ENCODE results near the gene RGS6.
A peak's percentile ranks its signal among the peaks of the same experiment; 100 is the strongest.
"Not testable (repeated sequence)": the region's sequence is repeated elsewhere in the genome, so short reads cannot be mapped to it uniquely, and the experiment has no call there.

RGS6 gene

DNA sequence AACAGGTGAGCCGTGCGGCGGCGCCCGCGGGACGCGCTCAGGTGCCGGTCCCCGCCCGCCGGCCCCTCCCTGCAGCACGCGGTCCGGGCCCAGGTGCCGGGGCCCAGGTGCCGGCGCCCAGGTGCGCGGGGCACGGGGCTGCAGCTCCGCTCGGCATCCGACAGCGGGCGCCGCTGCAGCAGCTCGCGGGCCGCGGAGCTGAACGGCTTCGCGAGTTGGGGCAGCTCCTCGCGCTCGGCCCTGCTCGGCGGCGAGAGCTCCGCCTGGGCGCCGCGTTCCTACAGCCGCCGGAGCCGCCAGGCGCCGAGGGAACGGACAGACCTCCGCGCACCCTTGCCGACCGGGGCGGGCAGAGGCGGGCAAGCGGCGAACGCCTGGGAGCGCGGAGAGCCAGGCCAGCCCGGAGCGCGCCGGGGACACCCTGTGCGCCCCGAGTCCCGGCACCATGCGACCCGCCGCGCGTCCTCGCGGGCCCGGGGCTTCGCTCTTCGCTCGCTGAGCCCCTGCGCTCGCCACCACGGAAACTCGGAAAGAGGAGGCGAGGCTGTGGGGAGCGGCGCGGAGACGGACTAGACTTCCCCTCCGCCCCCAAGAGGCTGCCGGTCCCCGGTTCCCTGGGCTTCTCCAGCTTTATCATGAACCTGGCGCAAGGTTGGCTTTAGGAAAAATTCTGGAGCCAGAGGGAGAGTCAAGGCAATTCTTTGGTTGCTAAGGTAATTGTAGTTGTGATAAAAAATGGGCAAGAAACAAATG, at the start of gene RGS6:
RGS6 (plus strand) TSS at position 201 of the 753 bp plus-strand sequence.
- DNase-seq (ENCODE audit: low read depth in 3 of 3, low spot score in 1 of 3): peak in 1 of 3 donors; percentile 5

DNA sequence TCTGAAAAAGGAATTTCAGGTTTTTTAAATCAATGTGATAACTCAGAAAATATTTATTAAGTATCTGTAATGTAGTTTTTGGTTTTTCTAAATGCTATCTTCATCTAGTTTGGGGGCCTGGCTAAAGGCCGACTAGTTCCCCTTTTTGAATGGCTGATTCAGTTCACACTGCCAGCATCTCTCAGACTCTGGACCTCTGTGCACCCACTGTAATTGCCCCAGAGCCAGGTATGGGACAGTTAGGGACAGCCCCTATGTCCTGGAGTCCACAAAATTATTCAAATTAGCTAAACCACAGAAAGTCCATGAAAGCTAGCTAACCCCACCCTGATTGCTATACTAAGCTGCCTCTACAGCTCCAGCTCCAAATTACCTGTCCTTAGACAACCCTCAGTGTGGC, 49.1 kb upstream of the RGS6 start:
- DNase-seq (ENCODE audit: low read depth in 3 of 3, low spot score in 1 of 3): no peak

DNA sequence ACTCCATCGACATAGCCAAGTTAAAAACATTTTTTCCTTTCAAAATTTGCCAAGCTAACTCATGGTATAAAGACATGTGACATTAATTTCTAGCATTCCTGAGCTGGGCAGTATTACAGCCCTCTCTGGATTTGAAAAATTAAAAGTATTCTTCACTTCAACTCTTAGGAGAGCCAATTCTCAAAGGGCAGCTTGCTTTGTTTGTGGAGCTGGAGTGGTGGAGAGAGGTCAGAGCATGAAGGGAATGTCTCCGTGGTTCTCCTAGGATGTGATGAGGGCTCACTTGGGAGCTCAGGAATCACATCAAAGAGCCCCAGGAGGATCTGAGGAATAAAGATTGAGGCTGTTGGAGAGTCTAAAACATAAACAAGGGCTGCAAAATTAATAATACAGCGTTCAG, 46.9 kb upstream of the RGS6 start:
- no peak for DNase-seq (ENCODE audit: low read depth in 3 of 3, low spot score in 1 of 3)

DNA sequence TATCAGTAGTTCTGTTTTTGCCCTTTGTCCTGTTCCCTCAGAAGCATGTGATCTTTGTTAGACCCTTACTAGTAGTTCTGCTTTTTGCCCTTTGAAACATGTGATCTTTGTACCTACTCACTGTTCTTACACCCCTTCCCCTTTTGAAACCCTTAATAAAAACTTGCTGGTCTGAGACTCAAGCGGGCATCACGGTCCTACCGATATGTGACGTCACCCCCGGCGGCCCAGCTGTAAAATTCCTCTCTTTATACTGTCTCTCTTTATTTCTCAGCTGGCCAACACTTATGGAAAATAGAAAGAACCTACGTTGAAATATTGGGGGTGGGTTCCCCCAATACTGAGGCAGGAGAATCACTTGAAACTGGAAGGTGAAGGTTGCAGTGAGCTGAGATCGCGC, 44.4 kb upstream of the RGS6 start:
- DNase-seq (ENCODE audit: low read depth in 3 of 3, low spot score in 1 of 3): not testable (repeated sequence)

- DNase-seq (ENCODE audit: low read depth in 3 of 3, low spot score in 1 of 3): no peak
These were observed 41.7 kb upstream of the RGS6 start for GRCh38 chr14:71890541-71890940.

DNA sequence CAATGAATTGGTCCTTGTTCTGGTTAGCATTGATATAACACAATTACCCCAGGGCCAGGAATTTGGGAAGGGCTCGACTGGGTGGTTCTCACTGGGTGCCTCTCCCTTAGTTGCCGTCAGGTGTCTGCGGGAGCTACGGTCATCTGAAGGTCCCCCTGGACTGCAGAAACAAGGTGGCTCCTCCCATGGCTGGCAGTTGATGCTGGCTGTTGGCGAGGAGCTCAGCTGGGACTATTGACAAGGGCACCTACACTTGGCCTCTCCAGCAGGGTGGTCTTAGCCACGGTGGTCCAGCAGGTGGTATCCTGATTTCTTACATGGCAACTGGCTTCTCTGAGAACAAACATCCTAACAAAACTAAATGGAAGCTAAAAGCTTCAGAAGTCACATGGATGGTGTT, 41.0 kb upstream of the RGS6 start:
- DNase-seq (ENCODE audit: low read depth in 3 of 3, low spot score in 1 of 3): no peak

DNA sequence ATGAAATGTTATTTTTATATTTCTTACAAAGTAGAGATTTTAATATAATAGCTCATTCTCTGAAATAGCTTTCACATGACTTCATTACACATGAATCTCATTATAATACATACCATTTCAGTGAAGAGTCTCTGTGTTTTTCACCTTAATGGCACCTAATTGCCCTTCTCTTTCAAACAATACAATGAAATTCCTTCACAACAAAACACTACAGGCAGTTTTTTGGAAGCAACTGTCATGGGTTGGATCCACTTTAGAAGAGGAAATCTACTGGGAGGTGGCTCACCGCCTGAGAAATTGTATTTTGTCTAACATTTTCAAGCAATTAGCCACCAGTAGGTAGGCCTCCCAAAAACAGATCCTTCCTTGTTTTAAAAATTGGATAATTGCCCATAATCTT, 40.3 kb upstream of the RGS6 start:
- no peak for DNase-seq (ENCODE audit: low read depth in 3 of 3, low spot score in 1 of 3)

DNA sequence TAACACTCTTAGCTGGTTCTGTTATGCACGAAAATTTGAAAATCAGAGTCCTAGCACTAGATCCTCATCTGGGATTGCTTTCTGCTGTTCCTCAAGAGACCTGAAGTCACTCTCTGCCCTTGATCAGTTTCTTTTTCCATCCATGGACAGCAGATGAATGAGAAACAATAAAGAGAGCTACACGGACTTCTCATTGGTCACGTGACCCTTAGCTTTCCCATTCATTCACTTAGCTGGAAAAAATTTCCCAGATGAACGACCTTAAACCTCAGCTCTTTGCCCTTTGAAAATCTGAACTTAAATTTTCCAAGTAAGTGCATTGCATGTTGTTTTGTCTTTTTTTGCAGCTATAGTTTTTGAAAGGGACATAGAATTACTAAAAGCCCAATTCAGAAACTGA, 27.2 kb upstream of the RGS6 start:
- DNase-seq (ENCODE audit: low read depth in 3 of 3, low spot score in 1 of 3): no peak

DNA sequence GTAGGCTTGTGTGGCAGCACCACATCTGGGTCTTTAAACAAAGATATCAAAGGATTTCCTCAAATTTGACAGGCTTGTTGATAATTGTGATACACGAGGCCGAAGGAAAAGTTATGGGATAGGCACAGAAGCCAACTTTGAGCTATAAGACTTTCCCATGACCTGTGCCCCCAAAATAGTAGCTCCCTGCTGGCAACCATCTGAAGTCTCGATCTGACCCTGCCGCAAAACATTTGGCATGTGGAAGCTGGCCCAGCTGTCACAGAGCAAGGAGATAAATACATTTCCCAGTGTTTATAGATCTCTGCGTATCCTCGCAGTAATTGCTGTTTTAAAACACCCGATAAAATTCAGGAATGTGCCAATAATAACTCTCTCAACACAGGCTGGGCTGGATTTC, 26.4 kb upstream of the RGS6 start:
- DNase-seq (ENCODE audit: low read depth in 3 of 3, low spot score in 1 of 3): no peak

DNA sequence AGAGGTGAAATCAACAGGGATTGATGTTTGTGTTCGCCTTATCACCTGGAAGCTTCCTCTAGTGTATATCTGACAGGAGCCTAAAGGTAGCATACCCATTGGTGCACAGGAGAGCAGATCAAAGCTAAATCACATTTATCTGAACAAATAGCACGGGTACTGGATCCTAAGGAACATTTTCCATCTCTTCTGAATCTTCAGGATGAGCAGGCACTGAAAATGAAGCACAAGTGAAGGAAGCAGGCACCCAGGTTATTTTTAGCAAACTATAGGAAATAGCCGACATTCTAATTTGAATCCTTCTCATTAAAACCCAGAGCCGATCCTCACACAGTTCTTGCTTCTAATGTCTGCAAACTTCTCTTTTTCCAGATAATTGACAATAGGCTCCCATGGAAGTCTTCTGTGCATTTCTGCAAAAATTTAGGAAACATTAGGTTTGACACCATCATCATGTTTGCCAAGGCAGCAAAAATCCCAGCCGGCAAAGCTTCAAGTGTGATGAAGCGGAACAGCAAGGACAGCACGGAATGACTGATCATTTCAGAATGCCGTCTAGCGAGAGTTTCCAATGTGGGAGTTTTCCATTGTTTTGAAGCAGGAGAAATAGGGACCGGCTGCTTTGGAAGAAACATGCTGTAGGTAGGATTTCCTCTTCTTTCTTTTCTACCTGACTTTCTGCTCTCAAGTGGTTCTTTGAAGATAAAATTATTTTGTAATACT, 24.3 kb upstream of the RGS6 start:
- no peak for DNase-seq (ENCODE audit: low read depth in 3 of 3, low spot score in 1 of 3)

GRCh38 chr14:71911669-71912068, 20.6 kb upstream of the RGS6 start:
- no peak for DNase-seq (ENCODE audit: low read depth in 3 of 3, low spot score in 1 of 3)

DNA sequence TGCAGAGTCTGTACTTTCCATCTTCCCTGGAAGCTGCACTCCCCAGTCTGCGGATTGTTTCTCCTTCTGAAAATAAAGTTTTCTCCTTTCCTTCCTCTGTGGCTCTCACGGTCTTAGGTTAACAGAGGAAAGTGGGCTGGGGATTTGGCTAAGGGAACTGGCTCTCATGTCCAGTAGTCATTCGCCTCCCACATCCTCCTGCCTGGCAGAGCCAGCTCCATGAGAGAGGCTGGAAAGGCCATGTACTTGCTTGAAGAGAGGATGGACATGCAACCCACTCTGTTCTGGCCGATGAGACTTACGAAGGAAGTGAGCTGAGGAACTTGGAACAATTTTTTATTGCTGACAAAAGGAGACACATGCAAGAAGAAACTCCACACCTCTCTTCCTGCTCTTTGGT, 18.9 kb upstream of the RGS6 start:
- DNase-seq (ENCODE audit: low read depth in 3 of 3, low spot score in 1 of 3): no peak

- DNase-seq (ENCODE audit: low read depth in 3 of 3, low spot score in 1 of 3): no peak
These were observed 13.3 kb upstream of the RGS6 start for GRCh38 chr14:71918955-71919354.

DNA sequence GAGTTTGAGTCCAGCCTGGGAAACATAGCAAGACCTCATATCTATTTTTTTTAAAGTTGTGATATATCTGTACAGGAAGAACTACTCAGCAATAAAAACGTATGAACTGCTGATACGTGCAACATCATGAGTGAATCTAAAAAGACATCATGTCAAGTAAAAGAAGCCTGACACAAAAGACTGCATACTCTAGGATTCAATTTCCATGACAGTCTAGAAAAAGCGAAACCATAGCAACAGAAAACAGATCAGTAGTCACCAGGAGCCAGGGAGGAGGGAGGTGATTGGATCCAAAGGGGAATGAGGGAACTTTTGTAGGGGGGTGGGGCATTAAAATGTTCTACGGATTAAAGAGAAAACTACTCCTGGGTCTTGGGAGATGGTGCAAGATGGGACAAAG, 8.7 kb upstream of the RGS6 start:
- no peak for DNase-seq (ENCODE audit: low read depth in 3 of 3, low spot score in 1 of 3)

DNA sequence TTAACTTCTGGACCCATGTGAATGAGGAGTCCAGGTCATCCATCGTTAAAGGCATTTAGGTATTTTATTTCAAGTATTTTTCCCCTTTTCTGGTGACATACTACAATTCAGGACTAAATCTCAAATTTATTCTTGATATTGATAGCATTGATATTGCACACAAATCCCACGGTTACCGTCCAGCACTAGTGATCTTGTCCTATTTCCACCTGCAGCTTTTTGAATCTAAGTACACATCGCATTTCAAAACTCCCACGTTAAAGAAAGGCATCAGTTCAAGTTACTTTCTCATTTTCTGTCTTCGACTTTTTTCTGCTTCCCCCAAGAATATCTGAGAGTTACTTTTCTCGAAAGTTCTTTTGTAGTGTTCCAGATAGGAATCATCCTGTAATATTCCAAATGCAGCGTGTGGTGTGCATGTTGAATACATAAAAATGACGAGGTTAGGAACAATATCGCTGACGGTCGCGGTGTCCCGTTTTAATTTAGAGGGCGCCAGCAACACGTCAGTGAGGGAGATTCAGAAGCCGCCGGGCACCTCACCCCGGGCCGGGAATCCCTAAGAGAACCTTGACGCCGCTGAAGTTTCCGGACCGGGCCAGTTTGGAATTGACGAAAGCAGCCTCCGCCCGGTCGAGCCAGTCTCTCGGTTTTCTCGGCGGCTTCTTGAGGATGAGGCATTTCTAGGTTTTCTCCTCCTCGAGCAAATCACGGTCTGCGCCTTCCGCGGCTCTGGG, 569 bp upstream of the RGS6 start:
- no peak for DNase-seq (ENCODE audit: low read depth in 3 of 3, low spot score in 1 of 3)

- no peak for DNase-seq (ENCODE audit: low read depth in 3 of 3, low spot score in 1 of 3)
These were observed 865 bp downstream of the RGS6 start for GRCh38 chr14:71933001-71933587.

GRCh38 chr14:71938273-71938672, 6.0 kb downstream of the RGS6 start:
- not testable (repeated sequence) for DNase-seq (ENCODE audit: low read depth in 3 of 3, low spot score in 1 of 3)

DNA sequence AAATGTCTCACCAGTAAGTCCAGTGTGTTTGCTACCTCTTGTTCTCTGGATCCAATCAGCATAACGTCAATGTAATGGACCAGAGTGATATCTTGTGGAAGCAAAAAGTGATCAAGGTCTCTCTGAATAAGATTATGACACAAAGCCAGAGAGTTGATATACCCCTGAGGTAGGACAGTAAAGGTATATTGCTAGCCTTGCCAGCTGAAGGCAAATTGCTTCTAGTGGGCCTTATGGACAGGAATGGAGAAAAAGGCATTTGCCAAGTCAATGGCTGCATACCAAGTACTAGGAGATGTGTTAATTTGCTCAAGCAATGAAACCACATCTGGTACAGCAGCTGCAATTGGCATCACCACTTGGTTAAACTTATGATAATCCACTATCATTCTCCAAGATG, 7.1 kb downstream of the RGS6 start:
- DNase-seq (ENCODE audit: low read depth in 3 of 3, low spot score in 1 of 3): not testable (repeated sequence)

DNA sequence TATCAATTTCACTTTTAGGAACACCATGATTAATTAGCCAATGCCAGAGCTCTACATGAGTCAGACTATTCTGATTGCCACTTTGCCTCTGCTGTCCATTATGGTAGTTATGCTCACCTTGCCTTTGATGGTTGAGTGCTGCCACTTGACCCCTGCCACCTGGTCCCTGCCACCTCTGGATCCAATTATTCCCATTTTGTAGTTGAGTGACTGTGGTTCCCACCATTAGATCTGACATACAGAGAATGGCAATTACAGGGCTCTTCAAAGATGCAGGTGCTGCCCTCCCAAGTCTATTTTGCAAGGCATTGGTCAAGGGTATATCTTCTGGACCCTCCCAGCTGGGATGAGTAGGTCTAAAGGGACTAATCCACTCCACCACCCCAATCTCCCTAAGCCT, 8.3 kb downstream of the RGS6 start:
- not testable (repeated sequence) for DNase-seq (ENCODE audit: low read depth in 3 of 3, low spot score in 1 of 3)

DNA sequence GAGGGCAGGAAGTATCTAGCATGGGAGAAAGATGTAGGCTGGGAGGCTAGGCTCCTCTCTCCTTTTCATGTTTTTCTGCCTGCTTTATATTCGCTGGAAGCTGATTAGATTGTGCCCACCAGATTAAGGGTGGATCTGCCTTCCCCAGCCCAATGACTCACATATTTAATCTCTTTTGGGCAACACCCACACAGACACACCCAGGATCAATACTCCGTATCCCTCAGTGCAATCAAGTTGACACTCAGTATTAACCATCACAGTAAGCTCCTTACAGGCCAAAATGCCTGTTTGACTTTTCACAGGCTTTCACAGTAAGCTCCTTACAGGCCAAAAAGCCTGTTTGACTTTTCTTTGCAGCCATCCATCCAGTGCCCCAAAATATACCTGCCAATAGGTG, 9.4 kb downstream of the RGS6 start:
- not testable (repeated sequence) for DNase-seq (ENCODE audit: low read depth in 3 of 3, low spot score in 1 of 3)

GRCh38 chr14:71942904-71943694, 10.9 kb downstream of the RGS6 start:
- no peak for DNase-seq (ENCODE audit: low read depth in 3 of 3, low spot score in 1 of 3)
